SHP77 (cell line): Measurements from ENCODE around the gene BCL2.

Experiments used
- DNase-seq, 2 experiments: peaks; one replicate each; lab custom pipeline; 2025; lab: John Stamatoyannopoulos, UW

Gene BCL2

DNA sequence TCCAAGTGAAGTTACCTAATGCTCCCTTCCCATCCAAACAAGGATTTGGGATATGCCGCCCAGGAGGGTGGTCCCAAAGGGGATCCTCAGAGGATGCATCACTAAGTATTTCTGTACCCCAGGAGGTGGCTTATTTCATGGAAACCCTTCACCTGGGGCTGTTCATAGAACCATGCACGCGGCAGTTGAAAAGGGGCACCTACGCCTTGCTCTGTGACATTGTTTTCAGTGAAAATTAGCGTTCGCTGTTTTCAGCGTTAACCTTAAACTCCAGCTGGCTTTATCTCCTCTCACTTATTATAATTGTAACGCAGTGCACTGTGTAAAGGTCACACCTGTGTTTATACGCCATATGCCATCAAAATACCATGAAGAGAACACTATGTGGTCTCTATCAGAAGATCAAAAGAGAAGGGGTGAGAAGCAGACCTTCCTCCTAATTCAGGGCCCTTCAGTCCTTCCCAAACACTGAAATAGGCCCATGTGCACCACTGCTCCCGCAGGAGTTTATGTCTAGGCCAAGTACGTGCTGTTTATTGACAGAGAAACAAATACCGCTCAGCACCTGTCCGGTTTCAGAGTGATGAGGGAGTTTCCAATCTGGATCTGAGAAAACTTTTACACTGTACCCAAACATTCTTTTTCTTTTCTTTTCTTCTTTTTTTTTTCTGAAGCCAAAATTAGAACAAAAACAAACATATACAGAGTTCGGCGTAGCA, 162.1 kb downstream of the BCL2 start:
- peak; percentile 43 to 47 for DNase-seq

DNA sequence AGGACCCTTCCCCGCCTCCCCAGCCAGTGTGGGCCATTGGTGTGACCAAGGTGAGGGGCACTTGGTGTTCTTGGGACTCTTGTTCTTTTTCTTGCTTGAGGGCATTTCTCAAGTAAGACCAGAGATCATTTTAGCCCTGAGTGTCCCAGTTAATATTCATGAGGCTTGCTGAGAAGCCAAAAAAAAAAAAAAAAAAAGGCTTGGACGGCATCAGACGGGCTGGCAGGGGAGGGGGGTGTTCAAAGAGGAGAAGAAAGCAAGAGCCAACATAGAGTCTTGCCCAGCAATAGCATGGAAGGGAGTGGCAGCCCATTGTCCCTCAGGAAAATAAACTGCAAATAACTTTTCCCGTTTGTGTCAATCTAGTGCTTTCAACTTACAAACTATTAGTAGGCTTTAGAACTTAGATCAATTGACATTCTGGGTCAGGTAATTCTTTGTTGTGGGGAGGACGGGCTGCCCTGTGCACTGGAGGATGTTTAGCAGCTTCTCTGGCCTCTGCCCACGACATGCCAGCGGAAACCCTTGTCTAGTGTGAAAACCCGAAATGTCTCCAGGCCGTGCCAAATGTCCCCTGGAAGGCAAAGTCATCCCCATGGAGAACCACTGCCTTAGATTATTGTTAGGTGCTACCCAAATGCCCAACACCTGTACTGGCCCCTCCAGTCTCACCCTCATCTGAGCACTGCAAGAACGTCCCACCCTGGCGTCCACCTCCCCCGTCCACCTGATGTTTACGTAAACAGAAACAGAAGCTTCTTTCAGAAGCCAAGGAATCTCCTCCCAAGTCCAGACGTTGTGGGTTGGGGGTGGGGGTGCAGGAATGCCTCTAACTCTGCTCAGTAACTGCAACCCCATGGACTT, 163.4 kb downstream of the BCL2 start:
- DNase-seq = no peak

DNA sequence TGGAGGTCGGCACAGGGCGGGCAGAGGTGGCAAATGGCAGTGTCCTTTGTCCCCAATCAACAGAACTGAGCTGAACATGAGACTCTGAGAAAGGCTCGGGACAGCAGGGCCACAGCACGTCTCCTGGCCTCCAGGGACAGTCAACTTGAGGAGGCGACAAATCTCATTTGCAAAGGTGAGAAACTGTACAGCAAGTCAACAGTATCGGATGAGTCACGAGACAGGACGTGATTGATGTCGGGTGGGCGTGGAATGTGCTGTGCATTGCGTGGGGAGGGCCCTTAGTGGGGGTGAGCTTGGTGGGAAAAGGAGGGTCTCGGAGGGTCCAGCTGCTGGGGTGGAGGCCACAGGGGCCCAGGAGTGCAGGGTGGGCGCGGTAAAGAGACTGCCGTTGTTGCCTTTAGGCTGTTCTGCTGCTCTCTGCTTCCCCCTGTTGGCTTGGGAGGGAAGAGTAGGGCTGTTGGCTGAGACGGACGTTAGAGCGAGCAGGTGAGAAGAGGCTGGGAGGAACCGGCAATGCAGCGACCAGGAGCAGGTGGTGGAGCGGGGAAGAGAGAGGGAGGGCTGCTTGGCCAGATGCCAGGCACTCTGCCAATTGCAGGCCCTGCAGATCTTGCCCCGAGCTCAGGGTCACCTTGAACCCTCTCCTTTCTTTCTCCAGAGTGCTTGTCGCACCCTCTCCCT, 164.3 kb downstream of the BCL2 start:
- peak; percentile 94 for DNase-seq

DNA sequence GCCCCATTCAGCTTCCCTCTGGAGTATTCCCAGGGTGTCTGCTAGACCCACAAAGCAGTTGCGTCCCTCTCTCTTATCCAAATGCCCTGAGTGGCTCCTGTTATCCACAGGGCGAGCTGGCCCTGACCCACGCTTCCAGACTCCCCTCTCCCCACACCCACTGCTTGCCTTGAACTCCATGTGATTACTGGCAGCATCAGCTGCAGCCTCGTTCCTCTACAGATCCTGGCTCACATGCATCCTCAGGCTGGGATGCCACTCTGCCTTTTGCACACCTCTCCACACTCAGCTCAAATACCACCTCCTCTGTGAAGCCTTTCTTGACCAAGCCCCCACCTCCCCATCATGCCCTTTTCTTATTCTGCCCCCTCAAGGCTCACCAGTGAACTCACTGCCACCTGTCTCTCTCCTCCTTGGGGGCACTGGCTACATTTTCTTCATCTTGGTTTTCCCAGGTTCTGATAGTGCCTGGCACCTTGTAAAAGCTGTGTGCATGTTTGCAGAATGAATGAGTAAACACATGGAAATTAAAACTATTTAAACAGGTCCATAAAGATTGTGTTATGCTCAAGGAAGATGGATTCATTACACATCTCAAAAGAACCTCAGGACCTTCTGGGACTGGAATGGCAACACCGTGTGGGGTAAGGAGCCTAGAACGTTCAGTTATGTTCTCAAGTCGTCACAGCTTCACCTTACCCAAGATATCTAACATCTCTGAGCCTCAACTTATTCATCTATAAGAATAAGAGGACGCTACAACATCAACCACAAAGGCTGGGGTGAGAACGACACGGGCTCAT, 165.0 kb downstream of the BCL2 start:
- DNase-seq = no peak

DNA sequence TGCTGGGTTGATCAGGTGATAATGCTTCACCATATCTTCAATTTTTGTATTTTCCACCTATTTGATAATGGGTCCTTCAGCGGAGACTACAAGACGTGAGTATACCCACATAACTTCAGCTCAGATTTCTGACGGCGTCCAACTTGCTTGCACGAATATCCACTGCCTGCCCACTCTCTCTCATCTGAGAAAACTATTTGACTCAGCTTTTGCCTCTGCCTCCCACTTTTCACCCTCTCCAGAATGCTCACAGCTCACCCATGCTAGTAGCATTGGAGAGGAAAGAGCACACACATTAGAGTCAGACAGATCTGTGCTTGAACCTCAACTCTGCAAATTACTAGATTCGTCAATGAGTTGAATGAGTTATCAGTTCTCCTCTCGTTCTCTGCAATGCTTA, 166.8 kb downstream of the BCL2 start:
- no peak for DNase-seq

DNA sequence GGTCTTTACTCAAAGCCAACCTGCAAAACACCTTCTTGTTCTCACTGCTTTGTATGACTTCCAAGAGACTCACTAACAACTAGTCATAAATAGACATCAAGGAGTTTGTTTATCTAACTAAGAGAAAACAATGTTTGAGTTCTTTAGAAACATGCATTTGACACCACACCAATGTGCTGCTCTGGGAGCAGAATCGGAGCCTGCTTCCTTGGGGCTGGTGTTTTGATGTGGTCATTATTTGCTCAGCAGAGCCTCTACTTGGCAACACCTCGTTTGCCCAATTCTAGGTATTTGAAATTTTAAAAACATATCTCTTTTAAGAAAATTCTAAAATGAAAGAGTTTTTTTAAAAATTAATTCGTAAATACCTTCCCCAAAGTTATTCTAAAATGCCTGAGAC, 167.5 kb downstream of the BCL2 start:
- no peak for DNase-seq

DNA sequence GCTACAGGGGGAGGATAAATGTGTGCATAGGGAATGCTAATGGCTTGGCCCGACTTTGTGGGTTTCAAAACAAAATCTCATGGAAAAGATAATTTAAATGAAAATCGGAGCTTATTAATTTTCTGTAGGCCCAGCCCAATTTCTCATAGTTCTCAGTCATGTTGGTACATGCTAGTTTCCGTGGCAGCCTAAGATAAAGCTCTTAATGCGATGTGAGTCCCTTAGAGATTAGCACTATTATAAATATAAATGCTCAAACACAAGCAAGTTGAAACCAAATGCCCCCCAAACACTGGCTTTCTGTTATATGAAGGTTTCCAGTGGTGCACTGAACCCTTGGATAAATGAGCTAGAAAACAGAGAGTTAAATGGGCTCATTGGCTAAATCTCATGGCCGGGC, 168.0 kb downstream of the BCL2 start:
- no peak for DNase-seq

DNA sequence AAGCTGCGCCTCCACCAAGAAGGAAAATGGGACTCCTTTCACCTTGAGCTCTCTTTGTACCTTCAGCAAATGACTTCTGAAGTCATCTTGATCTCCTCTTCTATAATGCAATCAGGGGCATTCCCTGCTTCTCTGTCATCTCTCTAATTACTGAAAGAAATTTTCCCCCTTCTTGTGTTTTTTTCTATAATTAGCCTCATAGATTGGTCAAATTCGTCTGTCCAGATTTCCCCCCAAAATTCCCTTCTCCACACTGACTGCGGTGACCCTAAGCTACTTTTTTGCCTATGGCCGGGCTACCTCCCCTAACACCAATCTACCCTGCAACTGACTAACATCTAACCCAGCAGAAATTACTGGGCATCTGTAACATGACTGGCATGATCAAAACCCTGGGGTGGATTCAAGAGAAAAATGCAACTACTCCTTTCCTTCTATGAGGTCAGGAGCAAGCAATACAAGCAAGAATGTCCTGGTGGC, 168.6 kb downstream of the BCL2 start:
- no peak for DNase-seq

DNA sequence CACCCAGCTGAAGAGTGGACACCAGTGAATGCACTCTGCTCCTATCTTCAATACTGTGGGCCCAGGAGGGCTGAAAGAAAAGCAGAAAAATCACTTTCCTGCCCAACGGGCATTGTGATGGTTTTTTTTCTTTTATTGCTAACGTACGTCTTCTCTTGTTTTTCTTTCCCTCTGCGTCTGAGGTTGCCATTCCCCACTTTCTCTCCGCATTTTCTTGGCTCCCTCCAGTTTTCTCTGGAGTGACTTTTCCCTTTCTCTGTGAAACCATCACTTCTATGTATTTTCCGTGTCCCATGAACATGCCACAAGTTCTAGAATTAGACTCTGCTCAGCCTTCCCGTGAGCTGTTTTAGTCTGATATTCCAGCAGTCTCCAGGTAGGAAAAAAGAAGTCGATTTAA, 169.2 kb downstream of the BCL2 start:
- no peak for DNase-seq

DNA sequence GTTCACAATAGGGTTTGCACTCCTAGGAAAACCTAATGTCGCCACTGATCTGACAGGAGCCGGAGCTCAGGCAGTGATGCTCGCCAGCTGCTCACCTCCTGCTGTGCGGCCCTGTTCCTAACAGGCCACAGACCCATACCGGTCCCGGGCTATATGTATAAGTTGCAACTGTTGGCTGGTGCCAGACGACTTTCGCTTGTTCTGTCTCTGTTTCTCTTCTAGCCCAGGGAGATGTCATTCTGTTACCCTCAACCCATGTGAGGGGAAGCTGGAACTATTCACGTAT, 170.3 kb downstream of the BCL2 start:
- peak; percentile 34 to 37 for DNase-seq

DNA sequence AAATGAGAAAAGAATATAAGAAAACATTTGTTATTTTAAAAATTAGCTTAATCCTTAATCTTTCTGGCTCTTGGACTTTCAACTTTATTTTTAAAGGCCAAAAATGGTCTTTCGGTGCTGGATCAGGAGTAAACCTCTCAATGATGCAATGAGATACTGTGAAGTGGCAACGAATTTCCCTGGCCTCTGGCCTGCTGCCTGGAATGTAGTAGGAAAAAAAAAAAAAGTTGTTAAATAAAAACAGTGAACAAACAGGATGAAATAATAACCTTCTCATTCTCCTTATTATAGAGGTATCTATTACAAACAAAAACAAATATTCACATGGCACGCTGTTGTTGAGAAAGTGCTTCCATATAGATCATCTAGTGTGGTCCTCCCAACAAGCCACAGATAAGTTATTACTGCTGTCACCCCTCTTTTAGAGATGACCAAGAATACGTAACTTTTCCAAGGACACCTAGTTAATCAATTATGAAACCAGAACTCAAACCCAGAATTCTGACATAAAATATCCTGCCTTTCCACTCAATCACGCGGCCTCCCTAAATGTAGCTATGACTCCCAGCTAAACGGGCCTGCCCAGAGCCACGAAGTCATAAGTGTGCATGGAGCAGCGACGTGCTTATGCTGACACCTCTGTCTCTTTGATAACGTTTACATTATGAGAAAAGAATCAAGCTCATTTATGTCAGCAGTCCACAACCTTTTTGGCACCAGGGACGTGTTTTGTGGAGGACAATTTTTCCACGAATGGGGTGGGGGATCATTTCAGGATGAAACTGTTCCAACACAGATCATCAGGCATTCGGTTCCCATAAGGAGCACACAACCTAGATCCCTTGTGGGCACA, 170.9 kb downstream of the BCL2 start:
- DNase-seq = peak in 1 of 2 experiments; percentile 18

DNA sequence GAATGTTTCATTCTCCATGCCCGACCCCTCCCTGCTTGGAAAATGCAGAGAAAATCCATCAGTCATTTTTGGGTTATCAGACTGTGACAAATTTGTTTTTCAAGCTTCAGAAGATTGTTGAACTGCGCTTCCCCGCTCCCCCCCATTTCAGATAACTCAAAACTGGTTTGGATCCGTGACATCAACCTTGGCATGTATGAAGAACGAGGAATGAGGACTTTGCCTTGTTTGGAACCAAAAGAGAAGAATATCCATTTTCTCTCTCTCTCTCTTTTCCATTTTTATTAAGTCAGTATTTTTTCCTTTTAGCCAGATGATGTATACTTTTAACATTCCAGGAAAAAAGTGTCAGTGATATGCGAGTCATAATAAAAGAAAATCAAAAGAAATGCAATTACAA, 171.6 kb downstream of the BCL2 start:
- no peak for DNase-seq

DNA sequence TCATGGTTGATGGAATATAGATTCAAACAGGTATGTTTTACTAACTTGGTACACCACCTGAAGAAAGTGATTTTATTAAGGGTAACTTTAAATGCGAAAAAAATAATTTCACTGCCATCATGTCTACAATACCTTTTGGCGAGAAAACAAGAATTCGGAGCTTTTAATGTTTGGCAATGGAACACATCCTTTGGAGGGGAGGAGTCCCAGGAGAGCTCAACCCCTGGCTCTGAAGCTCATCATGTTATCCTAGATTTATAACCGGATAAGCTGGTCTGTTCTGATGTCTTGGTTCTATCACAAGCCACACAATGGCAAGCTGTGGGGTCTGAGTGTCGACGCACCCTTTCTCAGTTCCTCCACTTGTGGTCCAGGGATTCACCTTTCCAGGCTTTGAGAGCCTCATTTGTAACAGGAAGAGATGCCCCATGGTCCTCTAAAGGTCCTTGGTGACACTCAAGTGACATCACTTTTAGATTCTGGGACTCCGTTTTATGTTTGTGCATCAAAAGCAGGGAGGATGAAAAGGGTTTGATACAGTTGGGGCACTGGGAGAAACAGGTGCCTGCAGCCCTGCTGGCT, 172.7 kb downstream of the BCL2 start:
- no peak for DNase-seq

DNA sequence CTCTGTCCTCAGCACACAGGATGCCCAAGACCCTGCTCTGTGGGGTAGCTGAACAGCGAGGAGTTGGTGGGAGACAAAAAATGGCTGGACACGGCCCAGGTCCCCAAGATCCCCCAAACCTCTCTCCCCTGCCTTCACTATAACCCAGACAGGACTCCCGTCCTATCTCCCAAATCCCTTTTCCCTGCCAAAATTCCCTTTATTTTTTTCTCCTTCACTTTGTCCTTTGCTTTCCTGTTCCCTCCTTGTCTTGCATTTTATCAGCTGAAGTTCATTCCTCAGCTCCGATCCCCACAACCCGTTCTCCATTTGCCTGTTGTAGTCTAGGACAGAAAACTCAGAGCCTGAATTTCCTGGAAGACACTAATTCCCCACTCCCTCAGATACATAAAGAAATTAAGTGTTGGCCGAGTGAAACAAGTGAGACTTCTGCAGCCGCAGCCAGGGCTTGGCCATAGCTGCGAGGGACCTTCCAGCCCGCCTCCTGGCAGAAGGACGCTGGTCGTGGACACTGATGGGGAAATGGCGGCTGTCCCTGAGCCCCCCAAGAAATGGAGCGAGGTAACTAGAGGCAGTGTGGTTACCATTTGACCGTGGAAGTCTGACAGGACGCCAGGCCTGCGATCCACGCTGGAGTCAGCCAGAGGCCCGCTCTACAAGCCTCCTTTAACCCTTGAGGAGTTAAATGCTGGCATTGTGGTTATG, 173.6 kb downstream of the BCL2 start:
- DNase-seq = no peak

DNA sequence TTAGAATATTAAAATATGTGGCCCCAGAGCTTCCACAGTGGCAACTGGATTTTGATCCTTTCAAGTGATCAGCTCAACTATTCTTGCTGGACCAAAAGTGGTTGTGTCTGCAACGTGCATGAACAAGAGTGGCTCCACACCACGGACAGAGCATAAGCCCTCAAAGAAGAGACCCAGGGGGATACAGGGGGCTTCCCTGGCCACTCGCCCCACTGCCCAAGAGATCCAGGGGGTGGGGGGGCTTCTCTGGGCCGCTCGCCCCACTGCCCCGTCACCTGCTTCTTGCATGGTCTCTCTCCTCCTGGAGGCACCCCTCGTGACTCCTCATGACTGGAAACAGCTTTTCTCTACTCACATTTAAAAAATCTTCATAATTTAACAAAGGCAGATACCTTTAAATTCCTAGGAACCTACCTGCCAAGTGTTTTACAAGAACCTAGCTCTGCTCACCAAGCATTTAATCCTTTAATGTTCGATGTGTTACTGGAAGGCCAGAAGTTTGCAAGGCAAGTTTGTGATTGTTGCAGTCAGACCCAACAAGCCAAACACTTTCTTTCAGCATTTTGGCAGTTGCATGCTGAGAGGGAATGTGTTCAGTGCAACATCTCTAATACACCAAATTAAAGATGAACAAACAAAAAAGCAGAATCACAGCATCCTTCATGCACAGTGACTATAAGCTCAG, 174.3 kb downstream of the BCL2 start:
- no peak for DNase-seq

DNA sequence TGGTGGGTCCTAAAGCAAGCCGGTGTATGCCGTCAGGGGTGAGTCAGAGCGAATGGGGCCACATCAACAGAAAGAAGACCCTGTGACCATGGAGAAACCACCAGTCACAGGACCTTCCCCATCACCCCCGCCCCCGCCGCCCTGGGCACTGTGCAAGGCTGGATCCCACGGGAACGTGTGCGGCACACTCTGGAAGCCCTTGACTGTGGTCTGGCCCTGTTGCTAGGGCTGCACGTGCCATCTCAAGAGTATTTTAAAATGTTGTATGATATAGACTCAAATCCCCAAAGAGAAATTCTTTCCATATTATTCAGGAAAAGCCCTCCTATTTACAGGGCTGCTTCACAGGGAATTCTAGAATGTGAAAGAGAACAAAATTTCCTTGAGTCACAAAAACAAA, 174.8 kb downstream of the BCL2 start:
- no peak for DNase-seq

DNA sequence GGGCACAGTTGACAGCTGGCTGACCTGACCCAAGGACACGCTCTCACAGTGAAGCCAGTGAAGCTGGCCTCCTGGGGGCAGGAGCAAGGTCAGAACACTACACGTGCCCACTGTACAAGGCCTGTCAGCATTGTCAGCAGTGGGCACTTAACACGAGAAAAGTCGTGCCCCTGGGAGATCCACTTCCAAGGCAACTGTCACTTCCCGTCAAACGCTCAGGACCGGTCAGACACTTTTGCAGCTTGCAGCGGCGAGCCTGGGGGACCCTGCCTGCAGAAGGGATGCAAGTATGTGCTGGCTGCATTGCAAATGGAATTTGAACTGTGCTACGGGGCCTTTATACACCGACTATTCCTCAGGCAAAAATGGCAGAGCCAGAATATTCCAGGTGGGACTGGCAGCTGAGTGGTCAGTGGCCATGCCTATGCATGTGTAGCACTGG, 176.2 kb downstream of the BCL2 start:
- no peak for DNase-seq

DNA sequence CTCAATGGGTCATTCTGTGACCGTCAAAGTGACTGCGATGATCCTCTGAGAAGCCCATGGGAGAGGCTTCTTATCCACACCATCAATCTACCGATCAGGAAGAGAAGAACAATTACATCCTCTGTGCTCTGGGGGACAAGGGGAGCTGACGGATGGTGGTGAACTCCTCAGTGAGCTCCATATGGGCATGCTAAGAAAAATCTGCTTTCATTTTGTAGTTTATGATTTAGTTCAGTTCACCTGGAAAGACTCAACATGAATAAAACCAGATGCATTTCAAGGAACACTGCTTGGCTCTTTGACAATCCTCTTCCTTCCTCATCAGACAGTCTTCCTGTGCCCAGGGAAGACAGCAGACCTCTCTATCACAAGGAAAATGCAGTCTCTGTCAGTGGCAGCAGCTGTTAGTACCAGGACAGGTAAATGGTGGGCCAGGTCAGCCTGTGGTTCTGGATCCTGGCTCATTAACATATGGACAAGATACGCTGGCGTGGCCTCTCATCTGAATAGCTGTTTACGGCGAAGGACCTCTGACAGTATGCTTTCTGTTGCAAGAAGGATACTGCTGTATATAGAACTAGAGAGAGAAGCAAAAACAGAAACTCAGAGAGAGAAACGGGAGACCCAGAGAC, 176.9 kb downstream of the BCL2 start:
- no peak for DNase-seq

DNA sequence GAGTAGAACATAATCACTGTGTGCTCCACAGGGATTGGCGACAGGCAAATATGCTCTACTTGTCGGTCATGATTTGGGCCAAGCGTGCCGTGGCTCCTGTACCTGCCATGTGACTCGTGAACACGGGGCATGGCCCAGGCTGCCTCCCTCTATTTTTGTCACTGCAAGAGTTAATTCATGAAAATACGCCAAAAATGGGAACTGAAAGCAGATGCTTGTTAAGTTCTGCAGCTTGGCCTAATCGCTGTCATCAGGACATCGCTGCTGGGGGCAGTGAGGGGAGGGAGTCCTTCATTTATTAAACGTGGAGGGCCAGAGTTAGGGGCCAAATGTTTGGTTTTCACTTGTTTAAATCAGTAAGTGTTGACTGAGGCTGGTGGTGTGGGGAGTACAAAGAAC, 177.8 kb downstream of the BCL2 start:
- DNase-seq = no peak
